K562 (cell line): ENCODE measurements around the gene PHACTR3. TPM values are rescaled to one million over a fixed set of nuclear protein-coding genes. Genes with fewer than 3 reads are reported as not detected.

ENCODE experiments used
- ATAC-seq: fragments of 200-7000 bp; cut with Tn5 transposase; 3 replicates; pipeline ENCODE4 v1.9.1; 2020; ENCODE audit warnings: moderate library complexity
- BruUV-seq: library from RNA; stranded (reverse); fragments of 400-500 nt; replicated peaks from 2 replicates; lab custom pipeline; 2021; lab: Mats Ljungman, UMichigan
- CTCF ChIA-PET: fragments of 300-600 bp; formaldehyde crosslinking; extraction: SDS; loops from one replicate; lab custom pipeline; 2021; ENCODE audit warnings: low intra/inter-chr PET ratio; lab: Yijun Ruan, JAX
- POLR2A ChIA-PET: fragments of 300-600, 350-650 bp; sonication (Branson Sonifier 250); formaldehyde crosslinking; extraction: SDS; loops from one replicate; lab custom pipeline; 2021; ENCODE audit warnings: antibody characterized with exemption, inconsistent platforms; lab: Yijun Ruan, JAX
- DNase-seq, 4 experiments: peaks; one replicate each; pipeline versions ENCODE4 v3.0.0 to v3.0.0-alpha.2; 2011 to 2018; ENCODE audit warnings: low spot score in 3 of 4, mixed read lengths in 3 of 4; ENCODE audit errors: extremely low read depth in 1 of 4
- FAIRE-seq: peaks from 2 replicates; lab custom pipeline; 2011; peaks lifted over from hg19 to GRCh38; lab: Jason Lieb, UNC
- H2AFZ ChIP-seq: 2 replicates; pipeline ENCODE4 v1.6.0; 2011; ENCODE audit warnings: low read depth, low read length, control low read depth, inconsistent platforms
- H3K27ac ChIP-seq: fragments of 200-600 bp; 3 replicates; pipeline ENCODE4 v1.8.0; 2011; ENCODE audit warnings: low read depth, mild to moderate bottlenecking, control low read depth, inconsistent platforms, low read length, moderate library complexity, mixed read lengths; ENCODE audit errors: extremely low read depth
- H3K27me3 ChIP-seq, 2 experiments: fragments of 300-600 bp in 1 of 2; 2 replicates in 1 of 2; 3 replicates in 1 of 2; pipeline versions ENCODE4 v1.6.0 to v1.8.0; 2011; ENCODE audit warnings: inconsistent platforms in 2 of 2, low read length in 2 of 2, mild to moderate bottlenecking in 1 of 2, mixed read lengths in 1 of 2, moderate library complexity in 1 of 2; ENCODE audit not compliant: control insufficient read depth in 2 of 2, insufficient read depth in 2 of 2
- H3K36me3 ChIP-seq: fragments of 300-600 bp; 3 replicates; pipeline ENCODE4 v1.8.0; 2011; ENCODE audit warnings: mild to moderate bottlenecking, low read length, inconsistent platforms; ENCODE audit not compliant: control insufficient read depth, insufficient read depth
- H3K4me1 ChIP-seq, 2 experiments: fragments of 200-600 bp in 1 of 2; replicated peaks in 1 of 2; 2 replicates in 1 of 2; 3 replicates in 1 of 2; pipeline versions ENCODE4 v1.5.1 to v1.8.0; 2011; ENCODE audit warnings: inconsistent platforms in 2 of 2, low read length in 2 of 2, mild to moderate bottlenecking in 1 of 2, mixed read lengths in 1 of 2, moderate library complexity in 1 of 2; ENCODE audit not compliant: control insufficient read depth in 2 of 2, insufficient read depth in 2 of 2
- H3K4me2 ChIP-seq: 2 replicates; pipeline ENCODE4 v1.6.1; 2011; ENCODE audit warnings: low read length, control low read depth, inconsistent platforms, mixed read lengths; ENCODE audit not compliant: insufficient read depth
- H3K4me3 ChIP-seq: fragments of 200-600 bp; sonication (generic), shearing (Covaris generic); 2 replicates; pipeline ENCODE4 v1.5.1; 2016; ENCODE audit warnings: control low read depth, inconsistent platforms
- H3K79me2 ChIP-seq: fragments of 200-600 bp; 3 replicates; pipeline ENCODE4 v1.8.0; 2011; ENCODE audit warnings: low read length, inconsistent platforms; ENCODE audit not compliant: control insufficient read depth, insufficient read depth
- H3K9ac ChIP-seq, 2 experiments: 2 replicates each; pipeline versions ENCODE4 v1.6.0 to v1.6.1; 2011; ENCODE audit warnings: low read depth in 2 of 2, low read length in 2 of 2, control low read depth in 1 of 2, inconsistent platforms in 1 of 2, mild to moderate bottlenecking in 1 of 2, mixed read lengths in 1 of 2; ENCODE audit not compliant: insufficient read depth in 1 of 2
- H3K9me1 ChIP-seq: one replicate; pipeline ENCODE4 v1.6.0; 2011; ENCODE audit warnings: inconsistent platforms, mild to moderate bottlenecking, low read length, moderate library complexity; ENCODE audit not compliant: control insufficient read depth, insufficient read depth
- H3K9me3 ChIP-seq: replicated peaks from 2 replicates; pipeline ENCODE4 v1.5.1; 2011; ENCODE audit warnings: low read depth, low read length, inconsistent platforms; ENCODE audit not compliant: control insufficient read depth, insufficient read depth
- H4K20me1 ChIP-seq: replicated peaks from 2 replicates; pipeline ENCODE4 v1.6.1; 2011; ENCODE audit warnings: low read length, inconsistent platforms, mixed read lengths; ENCODE audit not compliant: control insufficient read depth, insufficient read depth
- MTA1 ChIP-seq: fragments of 450-650 bp; IDR thresholded peaks from 2 replicates; pipeline ENCODE4 v1.6.1; 2017; ENCODE audit warnings: borderline replicate concordance
- PPARD ChIP-seq: fragments of 250-450 bp; sonication (Bioruptor Pico); IDR thresholded peaks from 2 replicates; pipeline ENCODE4 v1.8.0; 2022; ENCODE audit warnings: inconsistent platforms, mild to moderate bottlenecking, moderate library complexity
- SNRNP70 ChIP-seq: fragments of 200-400 bp; formaldehyde crosslinking; optimal IDR thresholded peaks from 2 replicates; pipeline ENCODE3; 2017; ENCODE audit warnings: low read depth, low read length
- SUPT5H ChIP-seq: fragments of 450-650 bp; IDR thresholded peaks from 2 replicates; pipeline ENCODE4 v1.6.1; 2016
- ZFX ChIP-seq: sonication (generic); formaldehyde crosslinking; IDR thresholded peaks from 2 replicates; pipeline ENCODE4 v1.8.0; 2022; ENCODE audit warnings: mild to moderate bottlenecking, missing genetic modification reagents, moderate library complexity
- ZNF431 ChIP-seq: sonication (generic); formaldehyde crosslinking; IDR thresholded peaks from 2 replicates; pipeline ENCODE4 v1.8.0; 2022; ENCODE audit warnings: mild to moderate bottlenecking, missing genetic modification reagents
- ZNF551 ChIP-seq: fragments of 250-450 bp; sonication (Bioruptor Pico); IDR thresholded peaks from 2 replicates; pipeline ENCODE4 v1.5.0; 2021; ENCODE audit warnings: mild to moderate bottlenecking, moderate library complexity
- ZNF76 ChIP-seq: fragments of 250-450 bp; sonication (Bioruptor Pico); IDR thresholded peaks from 2 replicates; pipeline ENCODE4 v1.4.0; 2020; ENCODE audit warnings: mild to moderate bottlenecking, moderate library complexity, borderline replicate concordance
- ZNF778 ChIP-seq: fragments of 450-650 bp; formaldehyde crosslinking; IDR thresholded peaks from 2 replicates; pipeline ENCODE4 v1.4.0; 2020; ENCODE audit warnings: mild to moderate bottlenecking, moderate library complexity
- in situ Hi-C: fragments of 300-500 bp; cut with MboI; formaldehyde crosslinking; loops from 4 replicates; pipeline ENCODE4 v1.15.0; 2018; ENCODE audit warnings: inconsistent platforms, mixed read lengths
- intact Hi-C: fragments of 100-400 bp; cut with micrococcal nuclease; formaldehyde crosslinking; loops from 2 replicates; pipeline ENCODE4 v1.14.2; 2022
- polyA plus RNA-seq, 8 experiments: library from polyadenylated mRNA; depleted of rRNA in 4 of 8; stranded (reverse) in 5 of 8; unstranded in 3 of 8; fragments of >200 nt; fragmentation: Nextera tagmentation in 2 of 8; fragmentation: Illumina TruSeq in 1 of 8; extraction: Ambion mirVana in 2 of 8; extraction: Trizol in 1 of 8; gene quantifications; 2 replicates each; pipeline versions ENCODE4 v1.2.1 to v1.2.3, GENCODE V29; 2011 to 2014; ENCODE audit warnings: inconsistent platforms in 1 of 8, missing spikeins in 1 of 8
- total RNA-seq, 7 experiments: library from RNA; depleted of rRNA in 6 of 7; stranded (reverse); fragments of >200 nt in 6 of 7; fragmentation: Illumina TruSeq in 2 of 7; extraction: Trizol in 2 of 7; gene quantifications; 2 replicates each; pipeline versions ENCODE4 v1.2.1 to v1.2.3, GENCODE V29; 2011 to 2021; ENCODE audit warnings: low replicate concordance in 1 of 7
- TF ChIP-seq, protein P1 (sequence below): fragments of 200-800 bp; sonication (Bioruptor generic); IDR thresholded peaks from 2 replicates; pipeline ENCODE4 v1.6.1; 2017; ENCODE audit warnings: missing genetic modification characterization, missing compliant biosample characterization
- TF ChIP-seq, protein P2 (sequence below): fragments of 250-450 bp; sonication (Bioruptor Pico); IDR thresholded peaks from 2 replicates; pipeline ENCODE4 v1.4.0; 2020; ENCODE audit warnings: mild to moderate bottlenecking, moderate library complexity, borderline replicate concordance
- TF ChIP-seq, protein P3 (sequence below): fragments of 250-450 bp; sonication (Bioruptor Pico); IDR thresholded peaks from 2 replicates; pipeline ENCODE4 v1.8.0; 2021; ENCODE audit warnings: moderate library complexity, mild to moderate bottlenecking, inconsistent platforms
- TF ChIP-seq, protein P4 (sequence below): sonication (generic); formaldehyde crosslinking; IDR thresholded peaks from 2 replicates; pipeline ENCODE4 v1.8.1; 2023; ENCODE audit warnings: mild to moderate bottlenecking, missing genetic modification reagents, moderate library complexity

The PHACTR3 gene
- total and polyA plus RNA-seq, 9 of the 15 experiments (the other 6 are each of a cell fraction or from before 2014, with no cell fraction given): not detected

DNA sequence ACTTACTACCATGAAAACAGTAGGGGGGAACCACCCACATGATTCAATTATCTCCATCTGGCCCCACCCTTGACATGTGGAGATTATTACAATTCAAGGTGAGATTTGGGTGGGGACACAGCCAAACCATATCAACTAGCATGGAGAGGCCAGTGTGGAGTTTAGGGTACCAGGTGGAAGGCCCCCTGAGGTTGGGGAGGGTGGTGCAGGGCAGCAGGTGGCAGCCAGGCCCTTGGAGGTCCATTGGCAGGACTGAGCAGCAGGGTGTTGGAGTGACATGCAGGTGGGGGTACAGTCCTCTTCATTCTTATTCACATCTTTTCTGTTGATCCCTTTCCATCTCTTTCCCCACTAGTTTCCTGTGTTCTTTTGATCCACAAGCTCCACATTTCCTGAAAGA, 42.9 kb downstream of the PHACTR3 start:
- ChIA-PET POLR2A (no interaction called here), CTCF (no interaction called here)
- H3K27me3 ChIP-seq: peaks cover 0 to 11% of the 10 kb centered on the region in 2 experiments; a peak in 1 of 5 replicates
- no peak overlapping the region for H3K4me3 ChIP-seq
- intact Hi-C loops: no loop called here
- H3K9ac ChIP-seq: no peak overlapping the region
- no peak for FAIRE-seq
- no peaks in the 10 kb centered on the region for H3K9me3 ChIP-seq
- no peak for TF ChIP-seq ZNF778
- no peak for TF ChIP-seq MTA1
- no peak for TF ChIP-seq ZNF76
- TF ChIP-seq, protein P1, sequence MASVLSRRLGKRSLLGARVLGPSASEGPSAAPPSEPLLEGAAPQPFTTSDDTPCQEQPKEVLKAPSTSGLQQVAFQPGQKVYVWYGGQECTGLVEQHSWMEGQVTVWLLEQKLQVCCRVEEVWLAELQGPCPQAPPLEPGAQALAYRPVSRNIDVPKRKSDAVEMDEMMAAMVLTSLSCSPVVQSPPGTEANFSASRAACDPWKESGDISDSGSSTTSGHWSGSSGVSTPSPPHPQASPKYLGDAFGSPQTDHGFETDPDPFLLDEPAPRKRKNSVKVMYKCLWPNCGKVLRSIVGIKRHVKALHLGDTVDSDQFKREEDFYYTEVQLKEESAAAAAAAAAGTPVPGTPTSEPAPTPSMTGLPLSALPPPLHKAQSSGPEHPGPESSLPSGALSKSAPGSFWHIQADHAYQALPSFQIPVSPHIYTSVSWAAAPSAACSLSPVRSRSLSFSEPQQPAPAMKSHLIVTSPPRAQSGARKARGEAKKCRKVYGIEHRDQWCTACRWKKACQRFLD (CRISPR knock-in tag): no peak
- TF ChIP-seq, protein P2, sequence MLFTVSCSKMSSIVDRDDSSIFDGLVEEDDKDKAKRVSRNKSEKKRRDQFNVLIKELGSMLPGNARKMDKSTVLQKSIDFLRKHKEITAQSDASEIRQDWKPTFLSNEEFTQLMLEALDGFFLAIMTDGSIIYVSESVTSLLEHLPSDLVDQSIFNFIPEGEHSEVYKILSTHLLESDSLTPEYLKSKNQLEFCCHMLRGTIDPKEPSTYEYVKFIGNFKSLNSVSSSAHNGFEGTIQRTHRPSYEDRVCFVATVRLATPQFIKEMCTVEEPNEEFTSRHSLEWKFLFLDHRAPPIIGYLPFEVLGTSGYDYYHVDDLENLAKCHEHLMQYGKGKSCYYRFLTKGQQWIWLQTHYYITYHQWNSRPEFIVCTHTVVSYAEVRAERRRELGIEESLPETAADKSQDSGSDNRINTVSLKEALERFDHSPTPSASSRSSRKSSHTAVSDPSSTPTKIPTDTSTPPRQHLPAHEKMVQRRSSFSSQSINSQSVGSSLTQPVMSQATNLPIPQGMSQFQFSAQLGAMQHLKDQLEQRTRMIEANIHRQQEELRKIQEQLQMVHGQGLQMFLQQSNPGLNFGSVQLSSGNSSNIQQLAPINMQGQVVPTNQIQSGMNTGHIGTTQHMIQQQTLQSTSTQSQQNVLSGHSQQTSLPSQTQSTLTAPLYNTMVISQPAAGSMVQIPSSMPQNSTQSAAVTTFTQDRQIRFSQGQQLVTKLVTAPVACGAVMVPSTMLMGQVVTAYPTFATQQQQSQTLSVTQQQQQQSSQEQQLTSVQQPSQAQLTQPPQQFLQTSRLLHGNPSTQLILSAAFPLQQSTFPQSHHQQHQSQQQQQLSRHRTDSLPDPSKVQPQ (CRISPR knock-in tag): no peak
- TF ChIP-seq ZFX (CRISPR knock-in tag): no peak
- no peak for TF ChIP-seq ZNF551
- TF ChIP-seq, protein P3, sequence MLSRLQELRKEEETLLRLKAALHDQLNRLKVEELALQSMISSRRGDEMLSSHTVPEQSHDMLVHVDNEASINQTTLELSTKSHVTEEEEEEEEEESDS (CRISPR knock-in tag): no peak
- TF ChIP-seq ZNF431 (CRISPR knock-in tag): no peak
- TF ChIP-seq, protein P4, sequence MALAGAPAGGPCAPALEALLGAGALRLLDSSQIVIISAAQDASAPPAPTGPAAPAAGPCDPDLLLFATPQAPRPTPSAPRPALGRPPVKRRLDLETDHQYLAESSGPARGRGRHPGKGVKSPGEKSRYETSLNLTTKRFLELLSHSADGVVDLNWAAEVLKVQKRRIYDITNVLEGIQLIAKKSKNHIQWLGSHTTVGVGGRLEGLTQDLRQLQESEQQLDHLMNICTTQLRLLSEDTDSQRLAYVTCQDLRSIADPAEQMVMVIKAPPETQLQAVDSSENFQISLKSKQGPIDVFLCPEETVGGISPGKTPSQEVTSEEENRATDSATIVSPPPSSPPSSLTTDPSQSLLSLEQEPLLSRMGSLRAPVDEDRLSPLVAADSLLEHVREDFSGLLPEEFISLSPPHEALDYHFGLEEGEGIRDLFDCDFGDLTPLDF (CRISPR knock-in tag): no peak
- TF ChIP-seq PPARD (CRISPR knock-in tag): no peak
- TF ChIP-seq SUPT5H: no peak
- TF ChIP-seq SNRNP70: no peak
- H4K20me1 ChIP-seq: no peaks in the 10 kb centered on the region
- H3K79me2 ChIP-seq: no peaks in the 10 kb centered on the region
- H3K27ac ChIP-seq: no peak overlapping the region
- H3K36me3 ChIP-seq: no peaks in the 10 kb centered on the region
- in situ Hi-C loops: no loop called here
- DNase-seq: no peak
- no peak for ATAC-seq
- no peaks in the 10 kb centered on the region for H3K4me1 ChIP-seq
- H3K9me1 ChIP-seq: no peaks in the 10 kb centered on the region
- H2AFZ ChIP-seq: no peak overlapping the region
- BruUV-seq: no TSS peak
- H3K4me2 ChIP-seq: no peak overlapping the region
